Amniotic epithelial cell (primary cell): ENCODE measurements around the gene NLGN1.

Experiments used
- DNase-seq: peaks from one replicate; pipeline ENCODE4 v3.0.0-alpha.2; 2010; ENCODE audit warnings: low read depth

Gene NLGN1

DNA sequence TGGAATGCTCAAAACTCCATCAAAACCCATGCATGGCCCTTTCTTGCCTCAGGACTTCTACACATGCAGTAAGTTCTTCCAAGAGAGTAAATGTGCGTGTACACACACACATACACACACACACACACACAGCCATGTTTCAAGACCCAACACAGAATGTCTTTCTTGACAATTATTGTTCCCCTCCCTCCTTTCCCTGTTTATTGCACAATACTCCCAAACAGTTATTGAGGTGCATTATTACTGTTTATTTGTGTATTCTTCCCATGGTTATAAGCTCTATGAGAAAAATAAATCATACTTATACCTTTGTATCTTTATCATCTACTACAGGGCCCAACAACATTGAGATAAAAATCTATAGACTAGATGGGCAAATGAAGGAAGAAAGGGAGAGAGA lies 937.8 kb downstream of the NLGN1 start:
- DNase-seq: no peak

DNA sequence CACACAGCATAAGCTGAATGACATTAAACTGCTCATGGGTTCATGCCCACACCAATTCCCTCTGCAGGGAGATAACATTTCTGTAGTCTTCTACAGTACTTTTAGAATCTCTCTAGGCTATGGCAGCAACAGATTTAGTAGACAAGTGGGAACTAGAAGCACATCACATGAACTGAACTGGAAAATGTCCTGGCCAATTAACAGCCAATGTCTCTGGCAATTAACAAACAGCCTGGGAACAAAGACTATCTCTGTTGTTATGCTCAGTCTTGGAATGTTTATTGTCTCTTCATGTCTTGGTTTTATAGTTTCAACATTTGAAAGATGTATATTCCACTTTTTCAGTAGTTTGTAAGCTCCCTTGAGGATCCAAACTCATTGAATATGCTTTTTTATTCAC lies 938.4 kb downstream of the NLGN1 start:
- no peak for DNase-seq
